ENCODE results near the gene KBTBD13. TPM values are rescaled to one million over a fixed set of nuclear protein-coding genes. Genes with fewer than 3 reads are reported as not detected.

The KBTBD13 gene
- total RNA-seq, 4 donors from 2014 or later, result 0.38 TPM; not detected in 3

GRCh38 chr15:65087411-65087810 lies 10.9 kb downstream of the KBTBD13 start:
- Histone ChIP-seq H3K27me3 (no peaks in the 10 kb centered on the region), H3K4me1 (peaks cover 0 to 55% (median 6%) of the 10 kb centered on the region in 4 donors), H3K36me3 (no peaks in the 10 kb centered on the region), H3K27ac (peak overlapping the region in 3 of 4 donors; percentile 81 to 97 (median 95)), H3K9me3 (no peaks in the 10 kb centered on the region), H3K4me3 (no peak overlapping the region)
- TF ChIP-seq POLR2A (IDR thresholded peaks at IDR 0.05), result no peak
- no peak for TF ChIP-seq CTCF (IDR thresholded peaks at IDR 0.05)
- DNase-seq, result no peak

- peak overlapping the region in 2 of 4 donors; percentile 16 to 17 for H3K4me3 ChIP-seq
- peaks cover 0 to 51% (median 4%) of the 10 kb centered on the region in 4 donors for H3K4me1 ChIP-seq
- H3K27me3 ChIP-seq, result no peaks in the 10 kb centered on the region
- H3K9me3 ChIP-seq, result no peaks in the 10 kb centered on the region
- H3K27ac ChIP-seq, result peak overlapping the region in 3 of 4 donors; percentile 81 to 97 (median 95)
- no peak for TF ChIP-seq CTCF (IDR thresholded peaks at IDR 0.05)
- TF ChIP-seq POLR2A (IDR thresholded peaks at IDR 0.05), result no peak
- DNase-seq, result no peak
- H3K36me3 ChIP-seq, result no peaks in the 10 kb centered on the region
Observed at GRCh38 chr15:65087873-65088642, 11.5 kb downstream of the KBTBD13 start.

GRCh38 chr15:65088643-65089021 lies 12.1 kb downstream of the KBTBD13 start:
- Histone ChIP-seq H3K27ac (peak overlapping the region in 3 of 4 donors; percentile 81 to 97 (median 95)), H3K4me3 (peak overlapping the region in 2 of 4 donors; percentile 16 to 17), H3K4me1 (peaks cover 0 to 47% (median 4%) of the 10 kb centered on the region in 4 donors), H3K9me3 (no peaks in the 10 kb centered on the region), H3K27me3 (no peaks in the 10 kb centered on the region), H3K36me3 (no peaks in the 10 kb centered on the region)
- peak in 2 of 3 donors; percentile 76 to 81 for DNase-seq
- TF ChIP-seq POLR2A (IDR thresholded peaks at IDR 0.05), result peak; percentile 60 to 71
- no peak for TF ChIP-seq CTCF (IDR thresholded peaks at IDR 0.05)

GRCh38 chr15:65089206-65089824 lies 12.8 kb downstream of the KBTBD13 start:
- H3K27me3 ChIP-seq, result no peaks in the 10 kb centered on the region
- no peaks in the 10 kb centered on the region for H3K36me3 ChIP-seq
- H3K9me3 ChIP-seq, result no peaks in the 10 kb centered on the region
- H3K4me3 ChIP-seq, result peak overlapping the region in 1 of 4 donors; percentile 4
- peaks cover 0 to 50% (median 4%) of the 10 kb centered on the region in 4 donors for H3K4me1 ChIP-seq
- H3K27ac ChIP-seq, result peak overlapping the region in 3 of 4 donors; percentile 81 to 97 (median 95)
- TF ChIP-seq CTCF (IDR thresholded peaks at IDR 0.05), result no peak
- no peak for TF ChIP-seq POLR2A (IDR thresholded peaks at IDR 0.05)
- DNase-seq, result no peak

GRCh38 chr15:65091946-65092770 lies 15.6 kb downstream of the KBTBD13 start:
- Histone ChIP-seq H3K36me3 (peaks cover 0 to under 1% (median 0%) of the 10 kb centered on the region in 3 donors), H3K4me1 (peaks cover 0 to 49% (median 4%) of the 10 kb centered on the region in 4 donors), H3K4me3 (no peak overlapping the region), H3K27me3 (no peaks in the 10 kb centered on the region), H3K9me3 (no peaks in the 10 kb centered on the region), H3K27ac (no peak overlapping the region)
- DNase-seq, result peak in 1 of 3 donors; percentile 7
- TF ChIP-seq CTCF (IDR thresholded peaks at IDR 0.05) (no peak), POLR2A (IDR thresholded peaks at IDR 0.05) (no peak)

Data from Peyer's patch (tissue), 4 donors.